Suprapubic skin (tissue), 4 donors: ENCODE results near the gene CMTM7.

Source experiments
- EP300 ChIP-seq: sonication (generic); formaldehyde crosslinking; IDR thresholded peaks from one replicate; pipeline ENCODE4 v1.6.1; 2017; ENCODE audit warnings: antibody characterized with exemption
- POLR2AphosphoS5 ChIP-seq, 3 donors: sonication (generic); formaldehyde crosslinking; IDR thresholded peaks; one replicate each; pipeline ENCODE4 v1.6.1; 2017; ENCODE audit warnings: antibody characterized with exemption in 3 of 3
- TF ChIP-seq, protein P1 (sequence below), 2 donors: fragments of 200-600 bp in 1 of 2; fragments of 450-650 bp in 1 of 2; sonication (generic) in 1 of 2; IDR thresholded peaks; one replicate each; pipeline ENCODE4 v1.5.1; 2016 to 2019; ENCODE audit warnings: antibody characterized with exemption in 2 of 2, mild to moderate bottlenecking in 1 of 2, moderate library complexity in 1 of 2

DNA sequence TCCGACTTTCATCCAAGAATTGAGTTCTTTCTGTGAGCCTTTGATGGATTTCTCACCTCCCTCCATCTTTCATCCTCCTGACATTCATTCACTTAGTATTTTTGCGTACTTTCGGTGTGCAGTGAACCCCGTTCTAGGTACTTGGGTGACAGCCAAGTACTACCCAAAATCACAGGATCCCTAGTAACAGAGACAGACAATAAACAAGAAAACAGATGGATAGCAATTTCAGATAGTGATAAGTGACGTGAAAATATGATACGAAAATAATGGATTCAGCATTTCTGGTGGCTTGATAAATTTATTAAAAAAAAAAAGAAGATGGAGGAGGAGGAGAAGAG lies 111.3 kb downstream of the CMTM7 start:
- TF ChIP-seq, protein P1, sequence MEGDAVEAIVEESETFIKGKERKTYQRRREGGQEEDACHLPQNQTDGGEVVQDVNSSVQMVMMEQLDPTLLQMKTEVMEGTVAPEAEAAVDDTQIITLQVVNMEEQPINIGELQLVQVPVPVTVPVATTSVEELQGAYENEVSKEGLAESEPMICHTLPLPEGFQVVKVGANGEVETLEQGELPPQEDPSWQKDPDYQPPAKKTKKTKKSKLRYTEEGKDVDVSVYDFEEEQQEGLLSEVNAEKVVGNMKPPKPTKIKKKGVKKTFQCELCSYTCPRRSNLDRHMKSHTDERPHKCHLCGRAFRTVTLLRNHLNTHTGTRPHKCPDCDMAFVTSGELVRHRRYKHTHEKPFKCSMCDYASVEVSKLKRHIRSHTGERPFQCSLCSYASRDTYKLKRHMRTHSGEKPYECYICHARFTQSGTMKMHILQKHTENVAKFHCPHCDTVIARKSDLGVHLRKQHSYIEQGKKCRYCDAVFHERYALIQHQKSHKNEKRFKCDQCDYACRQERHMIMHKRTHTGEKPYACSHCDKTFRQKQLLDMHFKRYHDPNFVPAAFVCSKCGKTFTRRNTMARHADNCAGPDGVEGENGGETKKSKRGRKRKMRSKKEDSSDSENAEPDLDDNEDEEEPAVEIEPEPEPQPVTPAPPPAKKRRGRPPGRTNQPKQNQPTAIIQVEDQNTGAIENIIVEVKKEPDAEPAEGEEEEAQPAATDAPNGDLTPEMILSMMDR (IDR thresholded peaks at IDR 0.05), result no peak
- TF ChIP-seq POLR2AphosphoS5 (IDR thresholded peaks at IDR 0.05) (no peak), EP300 (no peak)
